Keratinocyte (primary cell): ENCODE results near the gene VWA5B2.

Experiments used
- CTCF ChIP-seq, 3 experiments: IDR thresholded peaks in 1 of 3; conservative IDR thresholded peaks in 1 of 3; optimal IDR thresholded peaks in 1 of 3; 2 replicates in 2 of 3; 3 replicates in 1 of 3; pipeline versions ENCODE3 to v1.5.1; 2011; ENCODE audit warnings: low read length in 3 of 3, mild to moderate bottlenecking in 3 of 3, moderate library complexity in 2 of 3, control low read depth in 1 of 3, inconsistent platforms in 1 of 3; ENCODE audit not compliant: insufficient read depth in 2 of 3; ENCODE audit errors: extremely low read depth in 1 of 3
- EZH2 ChIP-seq: IDR thresholded peaks from one replicate; pipeline ENCODE4 v1.6.1; 2012; ENCODE audit warnings: inconsistent platforms, mild to moderate bottlenecking, low read length, moderate library complexity

GRCh38 chr3:184203526-184203925 is 25.9 kb upstream of the VWA5B2 start:
- TF ChIP-seq CTCF (optimal IDR thresholded peaks at IDR 0.05 in 1 of 3, IDR thresholded peaks at IDR 0.05 in 1 of 3, conservative IDR thresholded peaks at IDR 0.05 in 1 of 3; ENCODE audit: extremely low read depth in 1 of 3, insufficient read depth in 2 of 3, low read length in 3 of 3), result no peak
- TF ChIP-seq EZH2, result no peak
